Measurements from ENCODE around the gene DDX56. TPM values are rescaled to one million over a fixed set of nuclear protein-coding genes. Genes with fewer than 3 reads are reported as not detected.

DDX56 gene
- total RNA-seq, 1 donor from 2014 or later, result 96.1 TPM

Other genes with a start within 250 kb of the DDX56 start
- gene CAMK2B, start 248.3 kb downstream of the DDX56 start, total RNA-seq, result 0.27 TPM in 1 of 2 replicates, not detected in the other
- gene NUDCD3, start 83.2 kb downstream of the DDX56 start, total RNA-seq, result 70.9 and 79.0 TPM in 2 replicates
- not detected in 2 replicates for gene NPC1L1, start 32.6 kb downstream of the DDX56 start, total RNA-seq
- 74.3 and 78.0 TPM in 2 replicates for gene TMED4, start 8.3 kb upstream of the DDX56 start, total RNA-seq
- gene OGDH, start 32.7 kb upstream of the DDX56 start, total RNA-seq, result 136 and 149 TPM in 2 replicates
- gene ZMIZ2, start 174.9 kb upstream of the DDX56 start, total RNA-seq, result 230 and 234 TPM in 2 replicates
- gene PPIA, start 222.8 kb upstream of the DDX56 start, total RNA-seq, result 1,657 and 1,671 TPM in 2 replicates